PC-9 (cell line): Measurements from ENCODE around the gene BBX.

Experiments
- CTCF ChIP-seq: fragments of 200-600 bp; sonication (generic); conservative IDR thresholded peaks from 2 replicates; pipeline ENCODE4 v1.6.1; 2017; ENCODE audit warnings: mixed run types, antibody characterized with exemption, mild to moderate bottlenecking, moderate library complexity
- EZH2 ChIP-seq: fragments of 200-600 bp; sonication (generic); IDR thresholded peaks from 2 replicates; pipeline ENCODE4 v1.8.0; 2017; ENCODE audit warnings: antibody characterized with exemption, low read depth

GRCh38 chr3:107657971-107658370 lies 135.2 kb downstream of the BBX start:
- TF ChIP-seq CTCF (no peak), EZH2 (no peak)
